ENCODE measurements around the gene ANKHD1.
"Not testable (repeated sequence)": the region's sequence is repeated elsewhere in the genome, so short reads cannot be mapped to it uniquely, and the experiment has no call there.

Gene ANKHD1

DNA sequence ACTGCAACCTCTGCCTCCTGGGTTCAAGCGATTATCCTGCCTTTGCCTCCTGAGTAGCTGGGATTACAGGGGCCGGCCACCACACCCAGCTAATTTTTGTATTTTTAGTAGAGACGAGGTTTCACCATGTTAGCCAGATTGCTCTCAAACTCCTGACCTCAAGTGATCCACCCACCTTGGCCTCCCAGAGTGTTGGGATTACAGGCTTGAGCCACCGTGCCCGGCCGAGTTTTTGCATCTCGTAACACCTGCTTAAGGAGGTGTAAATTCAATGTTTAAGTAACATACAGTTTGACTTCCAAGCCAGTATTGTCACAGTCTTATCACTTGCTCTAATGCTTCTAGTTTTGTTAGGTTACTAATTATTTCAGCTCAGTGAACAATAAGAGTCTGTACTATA lies 19.7 kb downstream of the ANKHD1 start:
- not testable (repeated sequence) for DNase-seq (ENCODE audit: low spot score)

DNA sequence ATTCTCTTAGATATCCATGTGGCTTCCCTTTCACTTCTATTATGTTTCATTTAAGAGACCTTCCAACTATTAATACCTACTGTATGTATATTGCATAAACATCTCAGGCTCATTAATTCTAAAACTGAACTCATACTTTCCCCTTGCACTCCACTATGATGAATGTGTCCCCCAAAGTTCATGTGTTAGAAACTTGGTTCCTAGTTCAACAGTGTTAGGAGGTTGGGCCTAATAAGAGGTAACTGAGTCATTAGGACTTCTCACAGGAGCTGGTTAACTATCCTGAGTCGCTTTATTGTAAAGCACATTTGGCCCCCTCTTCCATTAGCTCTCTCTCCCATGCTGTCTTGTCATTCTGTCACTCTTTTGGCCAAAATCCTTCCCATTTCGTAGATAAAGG lies 22.0 kb downstream of the ANKHD1 start:
- no peak for DNase-seq (ENCODE audit: low spot score)

DNA sequence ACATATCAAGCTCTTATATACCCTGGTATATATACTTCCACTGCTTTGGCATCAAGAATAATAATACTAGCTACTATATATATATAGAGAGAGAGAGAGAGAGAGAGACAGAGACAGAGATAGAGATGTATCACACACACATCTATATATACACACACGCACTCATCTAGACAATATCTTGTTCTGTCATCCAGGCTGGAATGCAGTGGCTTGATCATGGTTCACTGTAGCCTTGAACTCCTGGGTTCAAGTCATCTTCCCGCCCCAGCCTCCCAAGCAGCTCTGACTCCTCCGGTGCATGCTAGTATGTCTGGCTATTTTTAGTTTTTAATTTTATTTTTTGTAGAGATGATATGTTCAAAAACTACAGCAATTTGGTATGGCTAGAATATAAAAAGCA lies 22.5 kb downstream of the ANKHD1 start:
- no peak for DNase-seq (ENCODE audit: low spot score)

GRCh38 chr5:140427726-140428125 lies 26.1 kb downstream of the ANKHD1 start:
- DNase-seq (ENCODE audit: low spot score): not testable (repeated sequence)

DNA sequence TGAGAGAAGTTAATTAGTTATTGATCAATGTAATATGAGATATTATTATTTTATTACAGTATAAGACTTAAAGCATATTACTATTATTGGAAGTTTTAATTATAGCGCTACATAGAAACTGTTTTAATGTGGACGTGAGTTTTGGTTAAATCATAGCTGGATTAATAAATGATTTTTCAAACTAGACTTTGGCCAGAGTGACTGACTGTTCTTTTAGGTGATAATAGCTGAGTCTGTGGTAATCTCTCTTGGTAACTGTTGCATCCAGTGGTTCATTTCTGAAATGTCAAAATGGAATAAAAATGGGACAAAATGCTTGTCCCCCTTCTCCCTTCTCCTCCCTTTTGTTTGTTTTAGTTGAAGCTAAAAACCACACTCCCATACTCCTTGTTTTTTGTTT lies 28.1 kb downstream of the ANKHD1 start:
- DNase-seq (ENCODE audit: low spot score): no peak

DNA sequence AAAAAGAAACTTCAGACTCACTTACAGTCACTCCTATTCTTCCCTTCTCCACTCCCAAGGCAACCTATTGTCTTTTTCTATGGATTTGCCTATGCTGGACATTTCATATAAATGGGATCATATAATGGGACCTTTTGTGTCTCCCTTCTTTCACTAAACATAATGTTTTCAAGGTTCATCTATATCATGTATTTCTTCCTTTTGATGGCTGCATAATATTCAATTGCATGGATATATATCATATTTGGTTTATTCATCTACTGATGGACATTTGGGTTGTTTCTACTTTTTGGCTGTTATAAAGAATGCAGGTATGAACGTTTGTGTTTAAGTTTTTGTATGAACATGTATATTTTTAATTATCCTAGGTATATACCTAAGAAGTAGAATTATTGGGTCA lies 30.6 kb downstream of the ANKHD1 start:
- no peak for DNase-seq (ENCODE audit: low spot score)

- DNase-seq (ENCODE audit: low spot score): no peak
These were observed 31.3 kb downstream of the ANKHD1 start for GRCh38 chr5:140432916-140433315.

DNA sequence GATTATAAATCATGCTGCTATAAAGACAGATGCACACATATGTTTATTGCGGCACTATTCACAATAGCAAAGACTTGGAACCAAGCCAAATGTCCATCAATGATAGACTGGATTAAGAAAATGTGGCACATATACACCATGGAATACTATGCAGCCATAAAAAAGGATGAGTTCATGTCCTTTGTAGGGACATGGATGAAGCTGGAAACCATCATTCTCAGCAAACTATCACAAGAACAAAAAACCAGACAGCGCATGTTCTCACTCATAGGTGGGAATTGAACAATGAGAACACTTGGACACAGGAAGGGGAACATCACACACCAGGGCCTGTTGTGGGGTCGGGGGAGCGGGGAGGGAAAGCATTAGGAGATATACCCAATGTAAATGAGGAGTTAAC lies 55.7 kb downstream of the ANKHD1 start:
- not testable (repeated sequence) for DNase-seq (ENCODE audit: low spot score)

DNA sequence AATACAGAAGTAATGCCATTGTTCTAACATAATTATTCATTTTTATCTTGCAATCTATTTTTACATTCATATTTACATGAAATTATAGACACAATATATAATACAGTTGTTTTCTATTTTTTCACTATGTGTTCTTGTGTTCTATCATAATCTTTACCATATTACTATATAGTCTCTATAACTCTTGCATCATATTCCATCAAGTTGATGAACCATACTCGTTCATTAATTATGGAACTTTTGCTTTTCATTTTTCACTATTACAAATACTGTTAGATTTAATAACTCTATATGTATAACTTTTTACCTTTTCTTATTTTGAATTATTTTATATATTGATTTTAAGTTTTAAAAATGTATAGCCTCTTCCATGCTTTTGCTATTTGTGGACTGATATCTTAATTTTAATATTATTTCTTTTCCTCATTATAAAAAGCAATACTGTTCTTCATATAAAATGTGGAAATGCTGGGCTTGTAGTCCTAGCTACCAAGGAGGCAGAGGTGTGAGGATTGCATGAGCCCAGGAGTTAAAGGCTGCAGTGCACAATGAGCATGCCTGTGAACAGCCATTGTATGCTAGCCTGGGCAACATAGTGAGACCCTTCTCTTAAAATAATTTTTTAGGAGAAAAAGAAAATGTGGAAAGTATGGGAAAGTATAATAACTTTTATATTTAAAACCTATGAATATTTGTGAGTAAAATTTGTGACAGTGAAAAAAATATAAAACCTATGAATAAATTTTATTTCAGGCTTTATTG lies 65.5 kb downstream of the ANKHD1 start:
- no peak for DNase-seq (ENCODE audit: low spot score)

GRCh38 chr5:140468188-140468587 lies 66.6 kb downstream of the ANKHD1 start:
- no peak for DNase-seq (ENCODE audit: low spot score)

DNA sequence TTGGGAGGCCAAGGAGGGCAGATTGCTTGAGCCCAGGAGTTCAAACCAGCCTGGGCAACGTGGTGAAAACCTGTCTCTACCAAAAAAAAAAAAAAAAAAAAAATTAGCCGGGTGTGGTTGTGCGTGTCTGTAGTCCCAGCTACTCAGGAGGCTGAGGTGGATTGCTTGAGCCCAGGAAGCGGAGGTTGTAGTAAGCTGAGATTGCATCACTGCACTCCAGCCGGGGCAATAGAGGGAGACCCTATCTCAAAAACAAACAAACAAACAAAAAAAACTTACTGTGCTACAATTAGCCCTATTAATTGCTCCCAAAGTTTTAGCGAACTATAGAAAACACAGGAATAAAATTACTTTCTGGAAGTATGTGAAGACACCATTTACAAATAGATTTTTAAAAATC lies 67.6 kb downstream of the ANKHD1 start:
- no peak for DNase-seq (ENCODE audit: low spot score)

DNA sequence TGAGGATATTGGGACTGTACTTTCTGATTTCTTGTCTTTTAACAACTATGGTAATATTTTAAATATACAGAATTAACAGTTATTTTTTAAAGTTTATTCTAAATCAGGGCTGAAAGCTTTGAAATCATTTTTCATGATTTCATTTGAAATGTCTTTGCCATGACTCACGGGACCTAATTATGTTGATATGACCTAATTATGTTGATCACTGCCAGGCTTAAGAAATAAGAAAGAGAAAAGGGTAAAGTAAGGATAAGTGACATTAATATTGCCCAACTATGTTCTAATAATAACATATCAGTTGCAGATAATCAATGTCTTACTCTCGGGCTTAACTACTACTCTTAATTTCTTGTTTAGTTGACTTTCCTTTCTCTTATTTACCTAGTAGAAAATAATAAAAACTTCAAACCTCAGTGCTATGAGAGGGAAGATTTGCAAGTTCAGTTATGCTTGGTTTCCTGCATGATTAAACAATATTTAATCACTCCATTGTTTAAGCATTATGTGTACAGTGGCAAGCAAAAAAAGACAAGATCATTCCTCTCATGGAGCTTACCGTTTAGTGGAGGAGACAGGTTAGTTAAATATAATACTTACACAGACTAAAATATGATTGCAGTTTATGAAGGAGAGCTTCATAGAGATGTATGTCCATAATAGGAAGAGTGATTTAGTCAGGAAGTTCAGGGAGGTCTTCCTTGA lies 78.8 kb downstream of the ANKHD1 start:
- DNase-seq (ENCODE audit: low spot score): no peak

GRCh38 chr5:140481758-140482157 lies 80.1 kb downstream of the ANKHD1 start:
- no peak for DNase-seq (ENCODE audit: low spot score)

DNA sequence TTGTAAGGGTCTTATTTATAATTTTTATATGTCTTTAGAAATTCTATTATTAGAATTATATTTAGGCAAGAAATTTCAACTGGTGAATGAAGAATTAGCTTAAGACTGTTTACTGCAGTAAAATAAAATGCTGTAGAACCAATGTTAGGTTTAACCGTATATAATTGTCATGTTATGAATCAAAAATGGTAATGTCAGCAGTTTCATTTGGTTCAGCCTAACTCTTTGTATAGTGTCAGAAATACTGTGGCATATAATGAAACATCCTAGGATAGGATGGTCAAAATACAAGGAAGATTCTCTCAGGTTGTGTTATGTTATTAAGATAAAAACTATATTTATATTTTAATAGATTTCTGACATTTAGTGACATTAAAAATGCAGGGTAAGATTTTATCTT lies 81.4 kb downstream of the ANKHD1 start:
- no peak for DNase-seq (ENCODE audit: low spot score)

DNA sequence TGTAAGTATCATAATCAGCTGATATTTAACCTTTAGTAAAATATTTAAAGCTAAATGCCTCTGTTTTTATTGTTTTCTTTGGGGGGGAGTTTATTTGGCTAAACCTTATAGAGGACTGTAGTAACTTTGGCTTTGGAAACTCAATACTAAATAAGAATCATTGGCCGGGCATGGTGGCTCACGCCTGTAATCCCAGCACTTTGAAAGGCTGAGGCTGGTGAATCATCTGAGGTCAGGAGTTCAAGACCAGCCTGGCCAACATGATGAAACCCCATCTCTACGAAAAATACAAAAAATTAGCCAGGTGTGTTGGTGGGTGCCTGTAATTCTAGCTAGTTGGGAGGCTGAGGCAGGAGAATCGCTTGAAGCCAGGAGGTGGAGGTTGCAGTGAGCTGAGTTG lies 86.5 kb downstream of the ANKHD1 start:
- not testable (repeated sequence) for DNase-seq (ENCODE audit: low spot score)

DNA sequence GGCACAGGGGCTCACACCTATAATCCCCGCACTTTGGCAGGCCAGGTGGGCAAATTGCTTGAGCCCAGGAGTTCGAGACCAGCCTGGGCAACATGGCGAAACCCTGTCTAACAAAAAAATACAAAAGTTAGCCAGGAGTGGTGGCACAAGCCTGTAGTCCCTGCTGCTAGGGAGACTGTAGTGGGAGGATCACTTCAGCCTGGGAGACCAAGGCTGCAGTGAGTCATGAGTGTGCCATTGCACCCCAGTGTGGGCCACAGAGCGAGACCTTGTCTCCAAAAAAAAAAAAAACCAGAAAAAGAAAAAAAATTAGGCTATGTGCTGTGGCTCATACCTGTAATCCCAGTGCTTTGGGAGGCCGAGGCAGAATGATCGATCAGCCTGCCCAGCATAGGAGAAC lies 87.3 kb downstream of the ANKHD1 start:
- DNase-seq (ENCODE audit: low spot score): no peak

DNA sequence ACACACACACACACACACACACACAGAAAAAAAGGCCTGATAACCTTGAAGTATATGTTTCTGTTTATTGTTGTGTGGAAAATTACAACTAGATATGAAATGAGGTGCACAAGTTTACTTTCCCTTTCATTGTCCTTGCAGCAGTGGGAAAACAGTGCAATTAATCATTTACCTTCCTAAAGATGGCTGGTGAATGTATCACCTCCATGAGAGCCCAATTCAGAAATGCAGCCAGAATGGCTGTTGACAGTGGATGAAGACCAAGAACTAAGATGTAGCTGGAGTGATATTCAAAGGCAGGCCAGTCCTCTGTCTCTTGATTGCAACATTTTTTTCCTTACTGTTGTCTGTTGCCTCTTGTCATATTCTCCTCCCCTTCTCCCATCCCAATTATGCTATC lies 96.3 kb downstream of the ANKHD1 start:
- no peak for DNase-seq (ENCODE audit: low spot score)

DNA sequence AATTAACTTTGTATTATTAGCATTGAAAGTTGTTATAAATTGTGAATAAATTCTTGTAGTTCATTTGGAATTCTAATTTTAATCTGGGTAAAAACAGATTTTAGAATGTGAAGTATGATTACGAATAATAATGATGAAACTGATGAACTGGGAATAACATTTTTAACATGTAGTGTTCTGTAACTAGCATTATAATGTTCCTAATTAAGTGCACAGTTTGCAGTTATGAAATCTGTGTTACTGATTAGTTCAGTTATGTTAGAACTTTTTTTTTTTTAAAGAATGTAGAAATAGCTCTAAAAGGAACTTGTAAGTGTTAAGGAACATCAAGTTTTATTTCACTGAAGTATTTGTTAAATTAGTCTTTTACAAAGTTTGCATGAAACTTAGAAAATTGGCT lies 97.0 kb downstream of the ANKHD1 start:
- no peak for DNase-seq (ENCODE audit: low spot score)

DNA sequence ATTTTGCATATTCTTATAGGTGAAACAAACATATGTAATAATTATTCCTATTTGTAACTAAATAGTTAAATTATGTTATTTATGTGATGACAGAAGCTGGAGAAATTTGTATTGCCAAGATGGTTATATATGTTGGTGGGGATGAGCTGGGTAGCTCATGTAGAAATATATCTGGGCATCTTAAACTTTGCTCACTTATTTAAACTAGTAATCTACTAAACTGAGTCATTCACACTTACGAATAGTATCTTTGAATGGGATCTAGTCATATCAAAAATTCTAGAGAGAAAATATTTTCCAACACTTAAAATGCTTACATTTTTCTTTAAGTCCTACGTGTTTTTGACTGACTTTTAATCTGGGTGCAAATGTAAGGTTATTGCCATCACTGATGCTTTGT lies 101.2 kb downstream of the ANKHD1 start:
- no peak for DNase-seq (ENCODE audit: low spot score)

DNA sequence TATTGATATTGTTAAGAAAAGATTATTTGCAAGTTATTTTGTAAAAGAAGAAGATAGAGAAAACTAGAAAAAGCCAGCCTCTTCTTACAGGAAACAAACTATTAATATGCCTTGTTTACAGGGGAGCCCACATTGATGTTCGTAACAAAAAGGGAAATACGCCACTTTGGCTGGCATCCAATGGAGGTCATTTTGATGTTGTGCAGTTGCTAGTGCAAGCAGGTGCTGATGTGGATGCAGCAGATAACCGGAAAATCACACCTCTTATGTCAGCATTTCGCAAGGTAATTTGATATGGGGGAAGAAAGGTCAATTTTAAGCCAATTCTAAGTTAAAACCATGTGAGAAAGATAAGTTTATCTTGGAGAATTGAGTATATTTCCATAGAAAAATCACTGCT lies 108.3 kb downstream of the ANKHD1 start:
- no peak for DNase-seq (ENCODE audit: low spot score)

DNA sequence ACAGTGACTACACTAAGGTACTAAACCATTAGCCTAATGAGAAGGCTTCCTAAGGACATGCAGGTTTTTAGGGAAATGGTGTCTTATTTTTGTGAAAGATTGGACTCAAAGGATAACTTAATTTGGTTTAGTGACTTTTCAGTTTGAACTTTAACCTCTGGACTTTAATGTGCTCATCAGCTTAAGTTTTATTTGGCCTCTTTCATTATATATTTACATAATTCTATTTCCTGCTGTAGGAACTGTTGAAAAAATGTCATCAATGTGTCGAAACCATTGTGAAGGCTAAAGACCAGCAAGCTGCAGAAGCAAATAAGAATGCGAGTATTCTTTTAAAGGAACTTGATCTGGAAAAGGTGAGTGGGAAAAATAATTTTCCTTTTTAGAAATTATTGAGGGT lies 111.5 kb downstream of the ANKHD1 start:
- no peak for DNase-seq (ENCODE audit: low spot score)

DNA sequence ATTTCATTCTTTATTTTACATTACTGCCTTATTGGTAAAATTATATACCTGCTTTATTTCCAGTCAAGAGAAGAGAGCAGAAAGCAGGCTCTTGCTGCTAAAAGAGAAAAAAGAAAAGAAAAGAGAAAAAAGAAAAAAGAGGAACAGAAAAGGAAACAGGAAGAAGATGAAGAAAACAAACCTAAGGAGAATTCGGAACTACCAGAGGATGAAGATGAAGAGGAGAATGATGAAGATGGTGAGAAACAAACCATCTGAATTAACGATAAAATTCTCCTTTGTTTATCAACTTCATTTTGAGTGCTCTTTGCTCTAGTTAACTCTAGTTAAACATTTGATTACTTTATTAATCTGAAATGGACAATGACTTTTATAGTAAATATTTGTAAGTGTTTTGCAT lies 122.4 kb downstream of the ANKHD1 start:
- DNase-seq (ENCODE audit: low spot score): no peak

- DNase-seq (ENCODE audit: low spot score): no peak
These were observed 138.6 kb downstream of the ANKHD1 start for GRCh38 chr5:140540227-140540626.

DNA sequence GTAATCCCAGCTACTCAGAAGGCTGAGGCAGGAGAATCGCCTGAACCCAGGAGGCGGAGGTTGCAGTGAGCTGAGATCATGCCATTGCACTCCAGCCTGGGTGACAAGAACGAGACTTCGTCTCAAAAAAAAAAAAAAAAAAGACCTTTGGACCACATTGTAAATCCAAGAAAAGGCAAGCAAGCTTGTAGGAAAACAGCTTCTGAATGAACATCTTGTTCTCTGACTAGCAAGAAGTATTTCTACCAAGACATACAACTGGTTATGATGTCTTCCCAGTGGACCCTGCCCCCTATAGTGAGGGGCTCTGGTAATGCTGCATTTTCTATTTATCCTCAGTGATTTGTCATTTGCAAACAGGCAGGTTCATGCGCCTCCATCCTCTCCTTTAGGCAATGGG lies 141.3 kb downstream of the ANKHD1 start:
- no peak for DNase-seq (ENCODE audit: low spot score)
